ENCODE data around the gene NAA30. TPM values are rescaled to one million over a fixed set of nuclear protein-coding genes. Genes with fewer than 3 reads are reported as not detected.

NAA30 gene
- total RNA-seq, 4 donors from 2014 or later, result 13.1 to 16.0 (median 14.9) TPM

DNA sequence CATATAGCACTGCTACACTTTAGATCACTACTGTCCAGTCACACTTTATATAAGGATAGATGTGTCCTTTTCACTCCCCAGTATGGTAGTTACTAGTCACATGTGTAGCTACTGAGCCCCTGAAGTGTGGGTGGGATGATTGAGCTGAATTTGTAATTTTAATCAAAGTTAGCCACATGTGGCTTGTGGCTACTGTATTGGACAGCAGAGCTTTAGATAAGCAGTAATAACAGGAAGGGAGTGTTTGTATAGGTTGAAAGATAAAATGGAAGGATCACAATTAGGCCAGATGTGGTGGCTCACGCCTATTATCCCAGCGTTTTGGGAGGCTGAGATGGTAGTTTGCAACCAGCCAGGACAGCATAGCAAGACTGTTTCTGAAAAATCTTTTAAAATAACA is 23.5 kb downstream of the NAA30 start:
- no peak overlapping the region for H3K4me3 ChIP-seq (ENCODE audit: low read depth, poor library complexity, severe bottlenecking)
- DNase-seq (ENCODE audit: low spot score in 2 of 2), result no peak
- WGBS, 2 donors, result 84 to 87% methylated on average over 2 of the region's 2 CpGs
- intact Hi-C loops (cut with DNase I; ENCODE audit: low total_unique reads), result no loop called here
- TF ChIP-seq, protein P1, sequence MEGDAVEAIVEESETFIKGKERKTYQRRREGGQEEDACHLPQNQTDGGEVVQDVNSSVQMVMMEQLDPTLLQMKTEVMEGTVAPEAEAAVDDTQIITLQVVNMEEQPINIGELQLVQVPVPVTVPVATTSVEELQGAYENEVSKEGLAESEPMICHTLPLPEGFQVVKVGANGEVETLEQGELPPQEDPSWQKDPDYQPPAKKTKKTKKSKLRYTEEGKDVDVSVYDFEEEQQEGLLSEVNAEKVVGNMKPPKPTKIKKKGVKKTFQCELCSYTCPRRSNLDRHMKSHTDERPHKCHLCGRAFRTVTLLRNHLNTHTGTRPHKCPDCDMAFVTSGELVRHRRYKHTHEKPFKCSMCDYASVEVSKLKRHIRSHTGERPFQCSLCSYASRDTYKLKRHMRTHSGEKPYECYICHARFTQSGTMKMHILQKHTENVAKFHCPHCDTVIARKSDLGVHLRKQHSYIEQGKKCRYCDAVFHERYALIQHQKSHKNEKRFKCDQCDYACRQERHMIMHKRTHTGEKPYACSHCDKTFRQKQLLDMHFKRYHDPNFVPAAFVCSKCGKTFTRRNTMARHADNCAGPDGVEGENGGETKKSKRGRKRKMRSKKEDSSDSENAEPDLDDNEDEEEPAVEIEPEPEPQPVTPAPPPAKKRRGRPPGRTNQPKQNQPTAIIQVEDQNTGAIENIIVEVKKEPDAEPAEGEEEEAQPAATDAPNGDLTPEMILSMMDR (IDR thresholded peaks at IDR 0.05), result no peak
- TF ChIP-seq POLR2A (IDR thresholded peaks at IDR 0.05), result no peak

DNA sequence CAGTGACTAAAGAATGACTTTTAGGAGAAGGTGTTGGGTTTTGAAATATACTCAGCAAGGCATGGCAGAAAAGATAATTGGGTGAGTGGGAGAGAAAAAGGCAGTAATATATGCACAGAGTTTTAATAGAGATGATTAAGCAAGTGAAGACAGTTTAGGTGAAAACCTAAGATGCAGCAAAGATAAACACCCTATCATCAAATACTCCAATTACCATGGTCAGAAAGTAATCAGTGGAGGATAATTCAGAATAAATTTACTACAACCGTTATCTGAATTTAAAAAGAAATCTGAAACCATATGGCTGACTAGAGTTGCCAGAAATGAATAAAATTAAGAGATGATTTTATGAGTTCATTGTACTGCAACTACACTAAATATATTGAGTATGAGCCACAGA is 26.8 kb downstream of the NAA30 start:
- intact Hi-C loops (cut with DNase I; ENCODE audit: low total_unique reads), result no loop called here
- 56 to 70% methylated on average over 1 of the region's 1 CpG for WGBS, 2 donors
- no peak for TF ChIP-seq POLR2A (IDR thresholded peaks at IDR 0.05)
- TF ChIP-seq, protein P1 (IDR thresholded peaks at IDR 0.05), result no peak
- no peak overlapping the region for H3K4me3 ChIP-seq (ENCODE audit: low read depth, poor library complexity, severe bottlenecking)
- no peak for DNase-seq (ENCODE audit: low spot score in 2 of 2)

DNA sequence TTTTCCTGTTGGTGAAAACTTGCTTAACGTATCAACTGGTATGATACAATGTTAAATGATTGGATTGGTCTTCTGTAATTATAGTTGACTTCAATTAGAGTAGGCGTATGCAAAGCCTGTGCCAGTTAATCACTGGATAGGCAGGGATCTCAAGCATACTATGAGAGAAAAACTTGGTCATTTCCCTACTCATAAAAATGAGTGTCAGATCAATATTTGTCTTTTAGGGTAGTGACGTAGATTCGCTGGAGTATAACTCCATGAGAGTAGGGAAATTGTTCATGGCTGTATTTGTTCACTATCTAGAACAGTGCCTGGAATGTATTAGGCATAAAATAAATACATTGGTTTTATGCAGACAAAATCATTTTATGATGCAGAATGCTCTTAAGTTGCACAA is 28.6 kb downstream of the NAA30 start:
- no peak for TF ChIP-seq POLR2A (IDR thresholded peaks at IDR 0.05)
- TF ChIP-seq, protein P1 (IDR thresholded peaks at IDR 0.05), result no peak
- intact Hi-C loops (cut with DNase I; ENCODE audit: low total_unique reads), result no loop called here

DNA sequence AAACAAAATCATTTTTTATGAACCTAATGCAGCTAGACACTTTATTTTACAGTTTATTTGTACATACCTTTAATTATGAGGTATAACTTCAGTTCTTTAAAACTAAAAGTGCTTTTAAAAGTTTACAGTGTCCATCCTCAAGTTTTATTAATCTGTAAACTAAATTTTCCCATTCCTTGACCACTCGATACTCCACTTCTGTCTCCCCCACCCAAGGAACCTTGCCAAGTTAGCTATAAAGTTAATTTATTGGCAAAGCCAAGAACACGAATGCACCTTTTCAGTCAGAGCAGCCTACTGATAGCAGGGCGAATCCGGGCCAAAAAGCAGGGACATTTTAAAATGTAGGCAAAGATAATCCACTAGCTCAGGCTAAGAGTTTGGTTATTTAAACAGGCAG is 29.6 kb downstream of the NAA30 start:
- 63 to 67% methylated on average over 4 of the region's 4 CpGs for WGBS, 2 donors
- DNase-seq (ENCODE audit: low spot score in 2 of 2), result no peak
- no peak overlapping the region for H3K4me3 ChIP-seq (ENCODE audit: low read depth, poor library complexity, severe bottlenecking)
- TF ChIP-seq, protein P1 (IDR thresholded peaks at IDR 0.05), result no peak
- TF ChIP-seq POLR2A (IDR thresholded peaks at IDR 0.05), result no peak
- intact Hi-C loops (cut with DNase I; ENCODE audit: low total_unique reads), result no loop called here

More for the DNA sequence above, 28.6 kb downstream of the NAA30 start:
- no peak for DNase-seq (ENCODE audit: low spot score in 2 of 2)
- H3K4me3 ChIP-seq (ENCODE audit: low read depth, poor library complexity, severe bottlenecking), result no peak overlapping the region
- WGBS, 2 donors, result 90 to 93% methylated on average over 4 of the region's 4 CpGs

DNA sequence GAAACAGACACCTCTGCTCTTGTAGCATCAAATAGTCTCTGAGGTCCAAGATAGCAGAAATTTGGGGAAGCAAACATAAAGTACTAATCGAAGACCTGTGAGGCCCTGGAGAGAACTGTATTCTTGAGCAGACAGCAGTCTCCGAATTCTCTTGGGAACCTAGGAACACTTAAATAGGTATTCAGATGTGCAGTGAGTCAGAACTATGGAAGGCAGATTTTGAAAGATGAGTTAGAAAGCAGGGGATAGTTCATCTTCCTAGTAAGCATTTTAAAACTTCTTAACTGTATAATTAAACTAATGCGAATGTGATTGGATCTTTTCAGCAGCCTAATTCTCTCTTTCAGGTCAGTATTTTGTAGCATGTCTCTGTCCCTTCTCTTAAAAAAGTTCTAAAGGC is 30.6 kb downstream of the NAA30 start:
- DNase-seq (ENCODE audit: low spot score in 2 of 2), result no peak
- 89 to 93% methylated on average over 3 of the region's 3 CpGs for WGBS, 2 donors
- TF ChIP-seq POLR2A (IDR thresholded peaks at IDR 0.05), result no peak
- TF ChIP-seq, protein P1 (IDR thresholded peaks at IDR 0.05), result no peak
- intact Hi-C loops (cut with DNase I; ENCODE audit: low total_unique reads), result no loop called here
- no peak overlapping the region for H3K4me3 ChIP-seq (ENCODE audit: low read depth, poor library complexity, severe bottlenecking)

DNA sequence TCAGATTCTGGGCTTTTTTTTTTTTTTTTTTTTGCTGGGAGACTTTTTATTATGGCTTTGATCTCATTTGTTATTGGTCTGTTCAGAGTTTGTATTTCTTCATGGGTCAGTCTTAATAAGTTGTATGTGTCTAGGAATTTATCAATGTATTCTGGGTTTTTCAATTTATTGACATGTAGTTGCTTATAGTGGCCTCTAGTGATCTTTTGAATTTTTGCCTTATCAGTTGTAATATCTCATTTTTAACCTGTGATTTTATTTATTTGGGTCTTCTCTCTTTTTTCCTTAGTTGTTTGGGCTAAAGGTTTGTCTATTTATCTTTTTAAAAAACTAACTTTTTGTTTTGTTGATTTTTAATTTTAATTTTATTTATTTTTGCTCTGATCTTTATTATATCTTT is 45.5 kb downstream of the NAA30 start:
- TF ChIP-seq, protein P1 (IDR thresholded peaks at IDR 0.05), result no peak
- no peak for TF ChIP-seq POLR2A (IDR thresholded peaks at IDR 0.05)
- H3K4me3 ChIP-seq (ENCODE audit: low read depth, poor library complexity, severe bottlenecking), result no peak overlapping the region
- no peak for DNase-seq (ENCODE audit: low spot score in 2 of 2)
- intact Hi-C loops (cut with DNase I; ENCODE audit: low total_unique reads), result no loop called here
